Fibroblast of lung (primary cell): ENCODE data around the gene CLEC11A.

ENCODE experiments used
- CTCF ChIP-seq, 2 donors: IDR thresholded peaks in 1 of 2; conservative IDR thresholded peaks in 1 of 2; 1 replicate in 1 of 2; 2 replicates in 1 of 2; pipeline ENCODE4 v1.5.1; 2011 to 2012; ENCODE audit warnings: low read length in 2 of 2, control low read depth in 1 of 2, inconsistent platforms in 1 of 2, low read depth in 1 of 2, mild to moderate bottlenecking in 1 of 2
- EZH2 ChIP-seq: IDR thresholded peaks from 2 replicates; pipeline ENCODE4 v1.5.1; 2012; ENCODE audit warnings: low read length, control low read depth, mild to moderate bottlenecking; ENCODE audit errors: missing control alignments

- TF ChIP-seq CTCF (conservative IDR thresholded peaks at IDR 0.05 in 1 of 2, IDR thresholded peaks at IDR 0.05 in 1 of 2; ENCODE audit: low read depth in 1 of 2, low read length in 2 of 2) (no peak), EZH2 (no peak)
Measured at GRCh38 chr19:50679177-50680125, 43.7 kb upstream of the CLEC11A start.
